HEK293T (cell line): Measurements from ENCODE around the gene SERPINB12.

Experiments used
- FOXK2 ChIP-seq: fragments of 450-650 bp; IDR thresholded peaks from 2 replicates; pipeline ENCODE4 v1.6.1; 2016; ENCODE audit warnings: mild to moderate bottlenecking
- FOXM1 ChIP-seq: fragments of 450-650 bp; IDR thresholded peaks from 2 replicates; pipeline ENCODE4 v1.6.1; 2017; ENCODE audit warnings: mild to moderate bottlenecking, borderline replicate concordance
- L3MBTL2 ChIP-seq: fragments of 450-650 bp; conservative IDR thresholded peaks from 2 replicates; pipeline ENCODE4 v1.6.1; 2016; ENCODE audit warnings: mild to moderate bottlenecking
- SP1 ChIP-seq: fragments of 450-650 bp; IDR thresholded peaks from 2 replicates; pipeline ENCODE4 v1.6.1; 2017
- ZNF384 ChIP-seq: fragments of 450-650 bp; IDR thresholded peaks from 2 replicates; pipeline ENCODE4 v1.6.1; 2016

- TF ChIP-seq L3MBTL2 (no peak), ZNF384 (no peak), FOXM1 (no peak), SP1 (no peak), FOXK2 (no peak)
These were observed 43.8 kb downstream of the SERPINB12 start for GRCh38 chr18:63585988-63586387.
